ENCODE data around the gene KSR2.
"Not testable (repeated sequence)": the region's sequence is repeated elsewhere in the genome, so short reads cannot be mapped to it uniquely, and the experiment has no call there.

KSR2 gene

DNA sequence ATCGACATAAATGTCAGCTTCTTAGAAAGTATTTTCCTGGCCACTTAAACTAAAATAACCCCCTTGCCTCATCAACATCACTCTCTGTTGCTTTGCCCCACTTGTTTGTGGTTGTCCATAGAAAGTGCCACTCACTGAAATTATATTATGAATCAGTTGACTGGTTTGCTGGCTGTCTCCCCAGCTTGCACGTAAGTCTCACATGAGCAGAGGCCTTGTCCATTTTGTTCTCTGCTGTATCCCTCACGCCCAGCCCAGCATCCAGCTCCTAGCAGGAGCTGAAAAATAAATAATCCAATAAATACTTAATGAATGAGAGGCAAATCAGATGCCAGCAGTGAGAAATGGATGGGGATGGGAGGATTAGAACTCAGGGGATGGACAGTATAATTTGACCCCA lies 159.3 kb downstream of the KSR2 start:
- no peak for DNase-seq

GRCh38 chr12:117807946-117808345 lies 160.8 kb downstream of the KSR2 start:
- DNase-seq, result no peak

- DNase-seq, result no peak
Observed at GRCh38 chr12:117807355-117807754, 161.4 kb downstream of the KSR2 start.

GRCh38 chr12:117805865-117806264 lies 162.9 kb downstream of the KSR2 start:
- DNase-seq, result no peak

DNA sequence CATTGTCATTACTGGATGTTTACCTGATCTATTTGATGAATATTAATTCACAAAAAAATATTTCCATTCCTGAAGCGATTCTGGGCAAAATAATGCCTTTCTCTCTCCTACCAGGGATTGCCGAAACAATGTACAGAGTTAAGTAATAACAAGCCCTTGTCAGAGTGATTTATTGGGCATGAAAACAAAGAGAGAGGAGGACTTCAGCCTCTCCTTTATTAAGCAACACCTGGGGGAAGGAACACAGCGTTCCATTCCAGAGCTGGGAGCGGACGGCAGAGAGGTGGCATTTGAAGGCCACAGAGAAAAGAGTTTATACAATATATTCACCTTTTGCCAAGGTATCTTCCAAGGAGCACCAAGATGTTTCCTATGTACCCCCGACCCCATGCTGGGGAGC lies 165.8 kb downstream of the KSR2 start:
- no peak for DNase-seq

- DNase-seq, result not testable (repeated sequence)
Observed at GRCh38 chr12:117800711-117801110, 168.1 kb downstream of the KSR2 start.

DNA sequence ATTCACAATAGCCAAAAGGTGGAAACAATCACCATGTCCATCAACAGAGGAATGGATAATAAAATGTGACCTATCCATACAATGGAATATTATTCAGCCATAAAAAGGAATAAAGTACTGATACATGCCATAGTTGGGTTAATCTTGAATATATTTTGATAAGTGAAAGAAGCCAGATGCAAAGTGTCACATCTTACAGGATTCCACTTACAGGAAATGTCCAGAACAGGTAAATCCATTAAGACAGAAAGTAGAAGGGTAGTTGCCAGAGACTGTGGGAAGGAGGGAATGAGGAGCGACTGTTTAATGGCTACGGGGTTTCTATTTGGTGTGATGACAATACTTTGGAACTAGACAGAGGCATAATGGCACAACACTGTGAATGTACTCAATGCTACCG lies 171.6 kb downstream of the KSR2 start:
- DNase-seq, result no peak

- DNase-seq, result no peak
Observed at GRCh38 chr12:117792877-117793424, 175.8 kb downstream of the KSR2 start.

GRCh38 chr12:117792471-117792870 lies 176.3 kb downstream of the KSR2 start:
- no peak for DNase-seq

DNA sequence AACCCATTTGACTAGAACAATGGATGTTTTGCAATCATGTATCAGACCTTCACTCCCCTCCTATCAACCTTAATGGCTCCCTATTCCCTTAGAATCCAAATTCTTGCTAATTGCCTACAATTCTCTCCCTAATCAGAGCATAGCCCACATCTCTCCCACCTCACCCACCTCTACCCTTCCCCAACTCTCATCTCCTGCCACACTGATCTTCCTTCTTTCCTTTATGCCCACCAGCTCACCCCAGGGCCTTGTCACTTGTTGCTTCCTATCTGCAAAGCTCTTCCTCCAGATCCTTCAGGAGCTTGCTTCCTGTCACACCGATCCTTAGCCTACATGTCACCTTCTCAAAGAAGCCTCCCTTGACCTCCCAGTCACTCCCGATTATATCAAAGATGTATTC lies 177.8 kb downstream of the KSR2 start:
- DNase-seq, result no peak

GRCh38 chr12:117790198-117790597 lies 178.6 kb downstream of the KSR2 start:
- DNase-seq, result no peak

DNA sequence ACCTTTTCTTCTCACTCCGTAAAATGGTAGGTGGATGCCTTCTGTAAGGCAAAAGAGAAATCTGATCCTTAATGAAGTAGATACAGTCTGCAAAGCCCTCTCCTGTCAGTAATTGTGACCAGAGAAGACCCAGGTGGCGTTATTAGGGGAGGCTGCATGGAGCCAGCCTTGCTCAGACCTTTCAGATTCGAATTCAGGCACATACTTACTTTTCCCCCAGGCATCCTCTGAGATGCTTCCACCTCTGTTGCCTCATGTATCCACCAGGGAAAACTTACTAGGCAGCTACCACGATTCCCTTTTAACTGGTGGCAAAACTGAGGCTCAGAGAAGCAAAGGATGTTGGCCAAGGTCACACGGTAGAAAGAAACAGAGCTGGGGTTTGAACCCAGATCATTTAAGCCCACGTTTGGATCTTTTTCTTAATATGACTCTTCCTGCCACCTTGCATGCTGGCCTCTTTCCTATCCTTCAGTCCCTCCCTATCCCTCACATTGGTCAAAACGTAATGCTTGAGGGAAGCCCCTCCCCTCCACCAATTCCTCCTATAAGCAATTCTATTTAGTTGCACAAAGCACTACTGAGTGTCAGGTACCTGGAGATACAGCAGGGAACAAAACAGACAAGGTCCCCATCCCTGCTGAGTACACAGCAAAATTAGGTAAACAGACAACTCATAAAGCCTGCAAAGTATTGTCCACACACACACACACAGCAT lies 179.4 kb downstream of the KSR2 start:
- DNase-seq, result no peak

- no peak for DNase-seq
Observed at GRCh38 chr12:117778656-117779055, 190.1 kb downstream of the KSR2 start.

- no peak for DNase-seq
Observed at GRCh38 chr12:117774941-117775775, 193.6 kb downstream of the KSR2 start.

DNA sequence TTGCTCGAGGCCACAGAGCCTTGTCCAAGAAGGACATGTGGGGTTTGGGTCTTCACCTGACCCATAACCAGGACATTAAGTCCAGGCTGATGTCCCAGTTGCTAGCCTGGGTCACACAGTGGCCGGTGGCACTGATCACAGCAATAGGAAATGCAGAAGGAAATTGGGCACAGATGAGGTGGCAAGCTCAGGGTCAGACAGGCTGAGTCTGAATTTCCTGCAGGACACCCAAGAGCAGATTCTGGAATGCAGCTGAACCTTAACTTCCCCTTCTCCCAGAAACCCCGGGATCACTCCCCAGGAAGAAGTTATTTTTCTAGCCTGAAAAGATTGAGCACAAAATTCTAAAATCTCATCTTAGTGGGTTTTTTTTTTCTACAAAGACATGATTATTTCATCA lies 199.9 kb downstream of the KSR2 start:
- no peak for DNase-seq

DNA sequence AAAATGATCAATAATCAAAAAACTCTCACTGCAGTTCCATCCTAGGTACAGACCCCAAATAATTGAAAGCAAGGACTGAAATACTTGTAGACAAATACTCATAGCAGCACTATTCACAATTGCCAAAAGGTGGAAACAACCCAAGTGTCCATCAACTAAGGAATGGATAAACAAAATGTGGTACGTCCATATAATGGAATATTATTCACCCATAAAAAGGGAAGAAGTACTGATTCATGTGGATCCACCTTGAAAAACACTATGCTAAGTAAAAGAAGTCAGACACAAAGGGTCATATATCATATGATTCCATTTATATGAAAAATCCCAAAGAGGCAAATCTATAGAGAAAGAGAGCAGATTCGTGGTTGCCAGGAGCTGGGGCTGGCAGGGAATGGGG lies 202.8 kb downstream of the KSR2 start:
- DNase-seq, result no peak

DNA sequence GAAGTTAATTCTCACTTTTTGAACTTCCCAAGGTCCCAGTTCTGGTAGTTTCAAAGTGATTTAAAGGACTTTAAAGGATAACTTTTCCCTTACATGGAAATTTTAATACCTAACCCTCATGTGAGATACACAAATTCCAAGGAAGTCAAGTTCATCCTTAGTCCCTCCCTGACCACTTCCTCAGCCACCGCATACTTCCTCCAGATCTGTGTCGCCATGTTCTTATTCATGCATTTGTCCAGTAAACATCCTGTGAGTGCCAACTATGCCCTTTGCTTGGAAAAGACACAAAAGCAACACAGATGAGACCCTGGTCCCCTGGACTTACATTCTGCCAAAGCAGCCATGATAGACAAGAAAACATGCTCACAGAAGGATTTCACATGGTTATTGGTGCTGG lies 206.6 kb downstream of the KSR2 start:
- DNase-seq, result no peak

GRCh38 chr12:117761528-117762100 lies 207.2 kb downstream of the KSR2 start:
- no peak for DNase-seq

DNA sequence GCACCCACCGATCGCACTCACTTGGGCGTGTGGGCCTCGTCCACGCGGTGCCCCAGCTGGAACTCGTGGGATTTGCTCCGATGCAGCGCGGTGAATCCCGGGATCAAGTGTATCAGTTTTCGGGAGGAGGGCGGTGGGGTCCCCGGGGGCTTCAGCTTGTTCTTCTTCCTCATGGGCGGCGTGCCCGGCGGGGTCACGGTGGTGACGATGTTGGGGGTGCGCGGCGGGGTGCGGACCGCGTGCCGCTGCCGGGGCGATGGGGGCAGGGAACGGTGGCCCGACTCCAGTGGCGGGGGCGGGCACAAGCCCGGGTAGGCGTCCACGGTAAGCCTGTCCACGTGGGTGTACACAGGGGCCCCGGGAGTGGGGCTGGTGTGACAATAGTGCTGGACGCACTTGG lies 207.8 kb downstream of the KSR2 start:
- DNase-seq, result no peak

DNA sequence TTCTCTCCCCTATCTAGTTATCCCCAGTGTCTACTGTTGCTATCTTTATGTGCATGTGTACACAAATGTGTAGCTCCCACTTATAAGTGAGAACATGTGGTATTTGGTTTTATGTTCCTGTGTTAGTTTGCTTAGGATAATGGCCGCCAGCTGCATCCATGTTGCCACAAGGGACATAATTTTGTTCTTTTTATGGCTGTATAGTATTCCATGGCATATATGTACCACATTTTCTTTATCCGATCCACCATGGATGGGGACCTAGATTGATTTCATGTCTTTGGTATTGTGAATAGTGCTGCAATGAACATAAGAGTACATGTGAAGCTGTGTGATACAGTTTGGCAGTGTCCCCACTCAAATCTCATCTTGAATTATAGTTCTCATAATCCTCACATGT lies 218.1 kb downstream of the KSR2 start:
- no peak for DNase-seq

GRCh38 chr12:117749431-117749830 lies 219.4 kb downstream of the KSR2 start:
- no peak for DNase-seq

DNA sequence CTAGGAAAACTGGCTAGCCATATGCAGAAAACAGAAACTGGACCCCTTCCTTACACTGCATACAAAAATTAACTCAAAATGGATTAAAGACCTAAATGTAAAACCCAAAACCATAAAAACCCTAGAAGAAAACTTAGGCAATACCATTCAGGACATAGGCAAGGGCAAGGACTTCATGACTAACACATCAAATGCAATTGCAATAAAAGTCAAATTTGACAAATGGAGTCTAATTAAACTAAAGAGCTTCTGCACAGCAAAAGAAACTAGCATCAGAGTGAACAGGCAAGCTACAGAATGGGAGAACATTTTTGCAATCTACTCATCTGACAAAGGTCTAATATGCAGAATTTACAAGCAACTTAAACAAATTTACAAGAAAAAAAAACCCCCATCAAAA lies 222.4 kb downstream of the KSR2 start:
- not testable (repeated sequence) for DNase-seq

DNA sequence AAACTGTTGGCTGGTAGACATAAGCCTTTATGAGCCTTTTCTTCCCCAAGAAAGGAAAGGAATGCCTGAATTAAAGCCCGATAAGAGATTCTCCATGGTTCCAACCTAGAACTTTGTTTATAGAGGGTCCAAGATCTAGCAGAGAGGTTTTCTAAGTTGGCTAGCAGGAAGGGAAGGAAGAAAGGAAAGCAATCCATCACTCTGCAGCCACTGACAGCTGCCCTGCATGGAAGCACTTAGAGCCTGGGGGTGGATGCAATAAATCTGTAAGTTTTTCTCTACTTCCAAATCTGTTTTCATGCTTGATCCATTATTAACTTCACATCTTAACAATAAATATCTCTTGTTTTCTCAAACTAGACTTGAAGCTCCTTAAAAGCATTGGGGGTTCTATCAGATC lies 224.4 kb downstream of the KSR2 start:
- no peak for DNase-seq

GRCh38 chr12:117743761-117744160 lies 225.0 kb downstream of the KSR2 start:
- DNase-seq, result no peak

Measured in inflammatory macrophage treated with lipopolysaccharide for 1 hour (primary cell).